ENCODE data around the gene TSHZ2.

Gene TSHZ2

GRCh38 chr20:53170196-53170595 lies 198.0 kb downstream of the TSHZ2 start:
- no peak for DNase-seq

- no peak for DNase-seq
These were observed 198.9 kb downstream of the TSHZ2 start for GRCh38 chr20:53171065-53171464.

GRCh38 chr20:53174454-53174853 lies 202.3 kb downstream of the TSHZ2 start:
- DNase-seq: no peak

GRCh38 chr20:53175135-53175780 lies 203.1 kb downstream of the TSHZ2 start:
- DNase-seq: no peak

GRCh38 chr20:53176134-53176533 lies 204.0 kb downstream of the TSHZ2 start:
- DNase-seq: no peak

- no peak for DNase-seq
These were observed 205.5 kb downstream of the TSHZ2 start for GRCh38 chr20:53177687-53178086.

GRCh38 chr20:53179749-53180148 lies 207.6 kb downstream of the TSHZ2 start:
- no peak for DNase-seq

- DNase-seq: no peak
These were observed 208.8 kb downstream of the TSHZ2 start for GRCh38 chr20:53180928-53181362.

- DNase-seq: no peak
These were observed 209.8 kb downstream of the TSHZ2 start for GRCh38 chr20:53181866-53182376.

- no peak for DNase-seq
These were observed 211.0 kb downstream of the TSHZ2 start for GRCh38 chr20:53183181-53183580.

- no peak for DNase-seq
These were observed 214.5 kb downstream of the TSHZ2 start for GRCh38 chr20:53186635-53187034.

GRCh38 chr20:53187392-53188068 lies 215.4 kb downstream of the TSHZ2 start:
- DNase-seq: no peak

- DNase-seq: no peak
These were observed 218.1 kb downstream of the TSHZ2 start for GRCh38 chr20:53190225-53190624.

- DNase-seq: no peak
These were observed 219.8 kb downstream of the TSHZ2 start for GRCh38 chr20:53191957-53192356.

GRCh38 chr20:53194306-53195290 lies 222.4 kb downstream of the TSHZ2 start:
- DNase-seq: no peak

GRCh38 chr20:53195876-53196610 lies 223.9 kb downstream of the TSHZ2 start:
- DNase-seq: no peak

- DNase-seq: no peak
These were observed 229.4 kb downstream of the TSHZ2 start for GRCh38 chr20:53201588-53201987.

- no peak for DNase-seq
These were observed 230.6 kb downstream of the TSHZ2 start for GRCh38 chr20:53202777-53203176.

GRCh38 chr20:53205046-53205445 lies 232.9 kb downstream of the TSHZ2 start:
- no peak for DNase-seq

GRCh38 chr20:53208110-53208832 lies 236.1 kb downstream of the TSHZ2 start:
- peak; percentile 42 for DNase-seq

- DNase-seq: no peak
These were observed 237.9 kb downstream of the TSHZ2 start for GRCh38 chr20:53210041-53210440.

- DNase-seq: no peak
These were observed 238.8 kb downstream of the TSHZ2 start for GRCh38 chr20:53210931-53211330.

Measured in CD4-positive, alpha-beta T cell treated with Interleukin-17A for 4 hours (primary cell).